MM.1S (cell line): ENCODE data around the gene WNT9B.

ENCODE experiments used
- EZH2 ChIP-seq: fragments of 300-600 bp; sonication (generic); optimal IDR thresholded peaks from 2 replicates; pipeline ENCODE3; 2017; ENCODE audit warnings: low read depth, mild to moderate bottlenecking, antibody characterized with exemption, low read length, mixed read lengths
- TF ChIP-seq, protein P1 (sequence below): fragments of 300-600 bp; sonication (generic); IDR thresholded peaks from 2 replicates; pipeline ENCODE4 v1.5.1; 2016; ENCODE audit warnings: antibody characterized with exemption, low read length, mixed read lengths

GRCh38 chr17:46875849-46876352 lies 24.5 kb downstream of the WNT9B start:
- TF ChIP-seq, protein P1, sequence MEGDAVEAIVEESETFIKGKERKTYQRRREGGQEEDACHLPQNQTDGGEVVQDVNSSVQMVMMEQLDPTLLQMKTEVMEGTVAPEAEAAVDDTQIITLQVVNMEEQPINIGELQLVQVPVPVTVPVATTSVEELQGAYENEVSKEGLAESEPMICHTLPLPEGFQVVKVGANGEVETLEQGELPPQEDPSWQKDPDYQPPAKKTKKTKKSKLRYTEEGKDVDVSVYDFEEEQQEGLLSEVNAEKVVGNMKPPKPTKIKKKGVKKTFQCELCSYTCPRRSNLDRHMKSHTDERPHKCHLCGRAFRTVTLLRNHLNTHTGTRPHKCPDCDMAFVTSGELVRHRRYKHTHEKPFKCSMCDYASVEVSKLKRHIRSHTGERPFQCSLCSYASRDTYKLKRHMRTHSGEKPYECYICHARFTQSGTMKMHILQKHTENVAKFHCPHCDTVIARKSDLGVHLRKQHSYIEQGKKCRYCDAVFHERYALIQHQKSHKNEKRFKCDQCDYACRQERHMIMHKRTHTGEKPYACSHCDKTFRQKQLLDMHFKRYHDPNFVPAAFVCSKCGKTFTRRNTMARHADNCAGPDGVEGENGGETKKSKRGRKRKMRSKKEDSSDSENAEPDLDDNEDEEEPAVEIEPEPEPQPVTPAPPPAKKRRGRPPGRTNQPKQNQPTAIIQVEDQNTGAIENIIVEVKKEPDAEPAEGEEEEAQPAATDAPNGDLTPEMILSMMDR, result no peak
- TF ChIP-seq EZH2, result no peak
